ENCODE results near the gene GPR39.
"Not testable (repeated sequence)": the region's sequence is repeated elsewhere in the genome, so short reads cannot be mapped to it uniquely, and the experiment has no call there.

GPR39 gene

DNA sequence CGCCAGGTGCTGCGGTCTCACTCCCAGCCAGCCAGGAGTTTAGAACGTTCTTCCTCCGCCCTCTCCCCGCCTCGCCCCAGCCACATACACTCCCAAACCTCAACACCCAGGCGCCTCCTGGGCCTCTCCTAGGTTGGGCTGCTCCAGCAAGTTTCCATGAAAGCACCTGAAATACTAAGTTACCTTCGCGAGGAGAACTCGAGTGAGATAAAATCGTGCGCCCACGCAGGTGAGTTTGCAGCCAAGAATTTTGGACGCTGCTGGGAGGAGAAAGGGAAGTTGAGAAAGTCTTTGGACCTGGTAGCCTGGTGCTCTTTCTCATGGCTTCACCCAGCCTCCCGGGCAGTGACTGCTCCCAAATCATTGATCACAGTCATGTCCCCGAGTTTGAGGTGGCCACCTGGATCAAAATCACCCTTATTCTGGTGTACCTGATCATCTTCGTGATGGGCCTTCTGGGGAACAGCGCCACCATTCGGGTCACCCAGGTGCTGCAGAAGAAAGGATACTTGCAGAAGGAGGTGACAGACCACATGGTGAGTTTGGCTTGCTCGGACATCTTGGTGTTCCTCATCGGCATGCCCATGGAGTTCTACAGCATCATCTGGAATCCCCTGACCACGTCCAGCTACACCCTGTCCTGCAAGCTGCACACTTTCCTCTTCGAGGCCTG, at the start of gene GPR39:
TSS of gene GPR39 (plus strand) at position 83 of the 673 bp plus-strand sequence.
- DNase-seq, result no peak

DNA sequence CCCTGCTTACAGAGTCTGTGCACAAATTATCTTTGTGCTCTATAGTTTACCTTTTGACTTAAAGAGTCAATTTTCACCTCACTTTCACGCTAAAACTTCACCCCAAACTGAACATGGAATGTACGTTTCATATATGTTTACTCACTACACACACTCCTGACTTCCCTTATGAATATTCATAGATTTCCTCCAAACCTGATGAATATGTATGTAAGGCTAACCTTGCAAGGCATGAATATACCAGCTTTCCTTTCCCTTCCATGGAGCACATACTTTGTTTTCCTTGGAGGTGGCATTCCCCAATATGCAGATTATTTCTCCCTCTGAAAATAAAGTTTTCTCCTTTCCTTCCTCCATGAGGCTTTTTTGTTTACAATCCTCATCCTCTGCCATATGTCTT, 48.4 kb upstream of the GPR39 start:
- DNase-seq, result no peak

DNA sequence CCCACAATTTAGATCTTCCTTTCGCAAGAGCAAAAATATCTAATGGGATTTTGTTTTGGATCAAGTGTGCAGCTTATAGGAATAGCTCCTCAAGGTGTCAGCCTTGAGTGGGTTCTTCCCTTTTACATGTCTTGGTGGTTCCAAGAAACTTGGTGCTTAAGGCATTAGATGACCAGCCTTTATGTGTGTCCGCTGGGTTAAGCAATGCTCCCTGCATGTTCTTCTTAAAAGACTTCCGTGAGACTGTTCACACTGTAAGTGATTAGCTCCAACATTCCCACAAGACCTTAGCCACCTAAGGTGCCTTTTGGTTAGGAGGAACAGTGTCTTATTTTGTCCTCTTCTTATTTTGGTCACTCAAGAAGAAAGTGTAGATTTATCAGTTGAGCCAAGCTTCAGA, 44.3 kb upstream of the GPR39 start:
- no peak for DNase-seq

DNA sequence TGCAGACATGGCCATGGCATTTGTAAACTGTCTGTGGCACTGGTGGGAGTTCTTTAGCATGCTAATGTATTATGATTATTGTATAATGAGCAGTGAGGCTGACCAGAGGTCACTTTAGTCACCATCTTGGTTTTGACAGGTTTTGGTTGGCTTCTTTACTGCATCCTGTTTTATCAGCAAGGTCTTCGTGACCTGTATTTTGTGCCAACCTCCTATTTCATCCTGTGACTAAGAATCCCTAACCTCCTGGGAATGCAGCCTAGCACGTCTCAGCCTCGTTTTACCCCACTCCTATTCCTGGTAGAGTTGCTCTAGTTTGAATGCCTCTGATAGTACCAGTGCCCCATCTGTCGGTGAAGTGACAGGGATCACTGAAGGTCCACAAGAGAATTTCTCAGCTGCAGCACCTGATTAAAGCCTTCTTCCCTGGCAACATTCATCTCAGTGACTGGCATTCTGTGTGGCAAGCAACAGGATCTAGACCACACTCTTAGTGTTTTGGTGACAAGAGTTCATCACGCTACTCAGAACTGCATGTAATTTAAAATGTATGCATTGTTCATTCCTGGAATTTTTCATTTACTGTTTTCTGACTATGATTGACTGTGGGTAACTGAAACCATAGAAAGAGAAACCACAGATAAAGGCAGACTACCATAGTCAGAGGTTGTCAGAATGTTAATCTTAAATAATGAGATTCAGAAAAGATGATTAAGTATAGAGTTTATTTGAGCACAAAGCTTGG, 43.0 kb upstream of the GPR39 start:
- no peak for DNase-seq

DNA sequence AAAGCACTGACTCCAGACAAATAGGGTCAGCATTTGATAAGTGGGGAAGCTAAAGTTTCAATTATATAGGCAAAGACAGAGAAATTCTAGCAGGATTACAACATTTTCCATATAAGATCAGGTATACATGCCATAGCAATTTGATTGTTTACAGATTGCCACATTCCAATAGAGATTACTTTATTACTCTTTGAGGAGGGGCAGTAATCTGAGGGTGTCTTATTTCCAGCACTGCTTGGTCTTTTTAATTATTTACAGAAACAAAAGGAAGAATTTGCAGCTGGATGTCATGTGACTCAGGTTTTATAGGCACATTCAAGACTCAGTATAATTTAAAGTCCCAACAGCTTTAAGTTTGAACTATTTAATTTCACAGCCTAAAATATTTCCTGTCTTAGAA, 42.5 kb upstream of the GPR39 start:
- no peak for DNase-seq

DNA sequence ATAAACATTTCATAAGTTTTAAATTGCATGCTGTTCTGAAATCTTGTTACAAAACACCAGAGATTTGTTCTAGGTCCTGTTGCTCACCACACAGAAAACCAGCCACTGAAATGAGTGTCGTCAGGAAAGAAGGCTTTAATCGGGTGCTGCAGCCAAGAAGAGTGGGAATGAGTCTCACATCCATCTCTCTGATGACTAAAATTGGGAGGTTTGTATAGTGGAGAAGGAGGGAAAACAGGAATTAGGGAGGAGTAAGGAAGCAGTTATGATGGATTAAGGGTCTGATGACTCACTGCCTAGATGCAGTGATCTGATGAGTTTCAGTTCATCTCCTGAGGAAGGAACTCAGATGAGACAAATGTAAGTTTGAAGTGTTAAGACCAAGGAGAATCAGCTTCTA, 42.1 kb upstream of the GPR39 start:
- no peak for DNase-seq

DNA sequence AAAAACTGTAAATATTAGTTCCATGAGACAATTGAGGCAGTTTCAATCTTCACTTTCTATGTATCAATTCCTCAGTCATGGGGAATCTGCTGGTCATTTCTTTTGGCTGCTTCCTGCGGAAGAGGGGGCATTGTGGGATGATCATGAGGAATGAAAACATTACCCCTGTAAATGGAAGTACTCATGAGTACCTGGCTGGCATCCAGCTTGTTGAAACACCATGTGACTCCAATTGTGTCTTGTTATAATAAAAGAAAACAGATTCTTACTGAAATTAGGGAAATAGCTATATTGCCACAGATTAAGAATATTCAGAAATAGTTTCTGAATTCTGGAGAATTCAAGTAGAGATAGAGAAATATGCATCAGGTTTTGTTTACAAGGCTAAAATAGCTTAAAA, 41.6 kb upstream of the GPR39 start:
- no peak for DNase-seq

DNA sequence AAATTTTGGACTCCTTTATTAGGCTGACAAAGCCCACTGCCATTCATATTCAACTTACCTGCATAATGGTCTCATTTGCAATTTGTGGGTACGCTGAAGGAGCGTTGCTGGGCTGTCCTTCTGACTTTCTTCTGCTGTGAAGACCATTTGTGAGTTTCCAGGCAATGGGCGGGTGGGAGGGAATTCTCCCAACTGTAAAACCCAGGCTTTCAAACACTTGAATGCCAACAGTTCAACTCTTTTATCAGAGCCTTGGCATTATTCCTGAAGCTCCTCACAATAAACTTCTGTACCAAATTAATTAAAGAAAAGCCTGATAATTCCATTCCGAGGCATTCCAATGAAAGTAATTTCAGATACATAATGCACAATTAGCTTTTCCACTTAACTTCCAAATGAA, 35.2 kb upstream of the GPR39 start:
- DNase-seq, result no peak

DNA sequence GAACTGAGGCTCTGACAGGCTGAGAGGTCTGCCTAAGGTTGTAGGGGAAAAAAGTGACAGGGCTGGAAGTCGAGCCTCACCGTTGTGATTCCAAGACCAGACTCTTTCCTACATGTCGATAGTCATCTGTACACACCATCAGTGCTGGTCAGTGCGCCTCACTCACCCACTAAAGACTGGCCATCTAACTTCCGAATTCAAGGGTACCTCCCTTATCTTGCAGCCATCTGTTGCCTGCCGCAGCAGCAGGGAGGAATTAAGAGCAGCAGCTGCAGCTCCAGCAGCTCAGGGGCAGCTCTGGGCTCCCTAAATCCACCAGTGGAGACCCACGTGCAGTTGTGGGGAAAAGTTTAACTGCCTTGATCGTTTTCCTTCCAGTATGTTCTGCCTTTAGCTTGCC, 32.6 kb upstream of the GPR39 start:
- DNase-seq, result no peak

DNA sequence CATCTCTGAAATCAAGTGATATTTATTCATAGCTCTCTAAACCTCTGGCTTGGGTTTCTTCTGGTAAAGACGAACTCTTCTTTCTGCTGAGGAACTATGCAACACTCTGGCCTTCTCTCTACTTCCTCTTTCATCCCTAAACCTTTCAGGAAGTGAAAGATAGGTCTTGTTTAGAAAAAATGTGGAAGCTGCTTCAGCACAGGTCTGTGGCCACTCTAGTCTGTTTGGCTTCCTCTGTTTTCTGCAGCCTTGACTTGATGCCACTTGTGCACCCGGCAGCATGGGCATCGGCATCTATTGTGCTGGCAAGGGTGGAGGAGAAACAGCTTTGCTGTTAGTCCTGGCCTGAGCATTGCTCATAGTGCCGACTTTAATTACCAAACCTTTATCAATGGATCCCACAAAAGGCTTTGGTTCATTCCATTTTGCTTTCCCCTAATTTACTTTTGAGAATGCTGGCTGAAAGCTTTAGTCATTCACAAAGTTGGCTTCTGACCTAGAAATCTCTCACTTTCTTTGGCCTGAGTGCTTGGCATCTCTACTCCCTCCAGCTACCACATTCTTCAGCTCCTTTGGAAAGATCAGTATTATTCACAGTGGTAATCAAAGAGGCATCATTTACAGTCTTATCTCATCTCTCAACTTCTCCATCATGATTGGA, 32.0 kb upstream of the GPR39 start:
- no peak for DNase-seq

DNA sequence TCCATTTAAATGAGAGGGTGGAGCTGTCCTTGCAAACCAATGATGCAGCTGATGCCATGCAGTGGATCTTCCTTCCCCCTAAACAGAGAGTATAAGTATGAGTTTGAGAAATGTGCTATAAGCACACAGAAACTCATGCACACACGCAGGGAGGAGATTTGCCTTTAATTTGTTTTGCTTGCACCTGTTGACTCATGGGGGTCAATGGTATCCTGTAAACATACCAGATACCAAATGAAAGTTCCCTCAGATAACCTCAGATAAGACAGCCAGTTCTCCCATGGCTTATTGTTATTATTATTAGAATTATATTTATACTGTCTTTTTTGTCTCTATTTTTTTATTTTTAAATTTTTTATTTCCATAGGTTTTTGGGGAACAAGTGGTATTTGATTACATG, 29.5 kb upstream of the GPR39 start:
- no peak for DNase-seq

DNA sequence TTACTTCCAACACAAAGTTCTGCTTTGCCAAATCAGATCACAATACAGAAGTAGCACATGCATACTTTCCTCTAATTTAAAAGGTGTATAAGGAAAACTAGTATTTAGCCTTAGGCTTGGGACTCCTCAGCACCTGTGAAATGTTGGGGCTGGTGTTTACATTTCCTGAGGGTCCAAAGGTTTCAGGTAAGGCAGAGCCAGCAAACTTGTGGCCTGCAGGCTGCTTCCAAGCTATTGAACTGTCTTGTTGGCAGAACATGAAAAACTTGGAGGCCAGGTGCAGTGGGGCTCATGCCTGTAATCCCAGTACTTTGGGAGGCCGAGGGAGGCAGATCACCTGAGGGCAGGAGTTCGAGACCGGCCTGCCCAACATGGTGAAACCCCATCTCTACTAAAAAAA, 26.5 kb upstream of the GPR39 start:
- DNase-seq, result no peak

DNA sequence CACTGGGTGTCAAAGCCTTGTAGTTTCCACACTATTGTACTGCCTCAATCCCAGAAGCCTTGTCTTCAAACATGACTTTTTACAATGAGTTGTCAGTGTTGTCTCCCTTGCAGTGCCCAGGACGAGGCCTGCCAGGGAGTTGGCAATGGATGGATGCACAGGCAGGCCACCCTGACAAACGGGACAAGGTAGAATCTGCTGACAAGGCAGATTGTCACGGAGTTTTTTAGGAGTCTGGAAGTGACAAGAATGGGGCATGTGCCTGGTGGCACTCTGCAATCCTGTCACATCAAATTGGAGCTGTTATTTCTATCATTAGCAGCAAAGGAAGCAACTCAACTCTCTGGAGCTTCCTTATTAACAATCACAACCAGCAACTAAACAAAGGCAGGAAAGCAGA, 25.2 kb upstream of the GPR39 start:
- DNase-seq, result no peak

DNA sequence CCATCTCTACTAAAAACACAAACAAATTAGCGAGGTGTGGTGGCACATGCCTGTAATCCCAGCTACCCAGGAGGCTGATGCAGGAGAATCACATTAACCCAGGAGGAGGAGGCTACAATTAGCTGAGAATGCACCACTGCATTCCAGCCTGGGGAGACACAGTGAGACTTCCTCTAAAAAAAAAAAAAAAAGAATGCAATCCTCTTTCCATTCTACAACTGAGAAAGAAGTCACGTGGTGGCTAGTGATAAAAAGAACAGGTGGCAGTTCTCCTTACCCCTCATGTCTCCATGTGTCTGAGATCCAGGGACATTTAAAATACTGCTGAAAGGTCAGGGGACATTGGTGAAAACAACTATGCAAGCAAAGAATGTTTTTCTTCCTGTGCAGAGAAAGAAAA, 24.4 kb upstream of the GPR39 start:
- no peak for DNase-seq

DNA sequence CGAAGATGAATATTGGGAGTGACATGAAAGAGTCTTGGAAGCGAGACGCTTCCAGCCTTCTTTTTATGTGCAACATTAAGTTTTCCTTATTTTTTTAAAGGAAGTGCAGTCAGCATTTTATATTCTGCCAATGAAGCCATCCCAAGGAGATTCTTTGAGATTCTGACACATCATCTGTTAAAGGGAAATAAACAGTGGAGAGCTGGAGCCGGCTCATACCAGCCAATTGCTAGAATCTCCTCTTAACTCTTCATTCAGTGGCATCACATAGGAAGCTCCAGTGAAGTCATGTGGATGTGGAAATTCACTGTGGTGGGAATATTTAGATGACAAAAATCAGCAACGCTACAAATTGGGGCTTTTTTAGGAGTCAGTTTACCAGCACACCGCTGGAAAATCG, 23.7 kb upstream of the GPR39 start:
- DNase-seq, result no peak

DNA sequence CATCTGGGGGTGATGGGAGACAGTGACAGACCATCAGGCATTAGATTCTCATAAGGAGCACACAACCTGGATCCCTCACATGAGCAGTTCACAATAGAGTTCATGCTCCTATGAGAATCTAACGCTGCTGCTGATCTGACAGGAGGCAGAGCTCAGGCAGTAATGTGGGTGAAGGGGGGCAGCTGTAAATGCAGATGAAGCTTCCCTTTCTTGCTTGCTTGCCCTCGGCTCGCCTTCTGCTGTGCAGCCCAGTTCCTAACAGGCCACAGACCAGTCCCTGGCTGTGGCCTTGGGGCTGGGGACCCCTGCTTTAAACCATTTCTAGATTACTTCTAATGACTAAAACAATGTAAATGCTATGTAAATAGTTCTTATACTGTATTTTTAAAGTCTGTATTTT, 19.6 kb upstream of the GPR39 start:
- not testable (repeated sequence) for DNase-seq

DNA sequence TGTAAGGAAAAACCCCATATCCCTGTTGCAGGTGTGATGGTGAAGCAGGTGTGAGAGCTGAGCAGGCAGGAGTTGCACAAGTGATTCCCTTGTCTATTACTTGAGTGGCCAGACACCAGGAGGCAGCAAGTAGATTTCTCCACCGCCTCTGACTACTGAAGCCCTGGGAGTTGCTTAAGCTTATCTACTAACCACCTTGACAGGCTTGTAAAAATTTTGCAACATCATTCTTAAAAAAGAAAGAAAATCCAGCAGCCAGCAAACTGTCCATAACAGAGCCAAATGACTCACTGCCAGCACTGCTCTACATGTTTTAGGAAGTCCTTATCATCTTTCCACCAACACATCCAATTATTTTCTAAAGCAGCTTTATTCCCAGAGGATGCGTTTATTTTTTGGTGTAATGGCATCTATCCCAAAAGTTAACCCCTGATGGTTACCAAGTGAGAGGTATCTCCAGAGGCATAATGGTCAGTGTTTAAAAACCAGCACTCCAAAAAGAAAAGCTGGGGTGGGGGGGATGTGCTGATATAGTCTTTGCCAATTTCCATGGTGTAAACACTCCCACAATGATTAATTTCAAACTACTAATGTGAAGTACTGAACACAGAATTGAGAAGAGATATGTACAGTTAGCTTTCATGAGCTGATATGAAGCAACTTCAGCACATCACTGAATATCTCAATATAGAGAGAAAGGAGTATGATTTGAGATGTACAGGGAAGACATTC, 16.3 kb upstream of the GPR39 start:
- DNase-seq, result no peak

DNA sequence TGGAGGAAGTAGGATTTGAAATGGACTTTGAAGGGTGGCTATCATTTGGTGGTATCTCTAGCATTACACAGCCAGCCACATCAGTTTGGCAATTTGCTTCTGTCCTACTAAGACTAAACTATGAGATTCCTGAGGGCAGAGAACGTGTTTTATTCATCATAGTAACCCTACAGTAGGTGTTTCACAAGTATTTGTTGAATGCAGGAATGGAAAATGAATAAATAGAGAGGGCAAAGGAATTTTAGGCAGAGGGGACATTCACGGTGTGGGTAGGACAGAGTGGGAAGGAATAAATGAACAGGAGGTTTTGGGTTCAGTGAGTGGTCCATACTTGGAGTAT, 15.7 kb upstream of the GPR39 start:
- DNase-seq, result no peak

DNA sequence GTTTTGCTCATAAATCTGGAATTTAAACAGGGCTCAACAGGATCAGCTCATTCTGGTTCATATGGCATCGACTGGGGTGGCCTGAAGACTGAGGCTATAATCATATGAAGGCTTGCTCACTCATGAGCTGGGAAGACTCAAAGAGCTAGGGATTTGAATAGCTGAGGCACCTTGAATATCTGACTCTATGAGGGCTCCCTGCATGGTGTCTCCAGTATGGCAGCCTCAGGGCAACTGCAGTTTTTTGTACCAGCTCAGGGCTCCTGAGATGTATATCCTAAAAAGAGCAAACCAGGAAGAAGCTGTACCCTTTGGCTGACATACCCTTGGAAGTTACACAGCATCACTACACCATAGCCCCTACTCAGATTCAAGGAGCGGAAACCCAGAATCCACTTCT, 15.3 kb upstream of the GPR39 start:
- DNase-seq, result no peak

DNA sequence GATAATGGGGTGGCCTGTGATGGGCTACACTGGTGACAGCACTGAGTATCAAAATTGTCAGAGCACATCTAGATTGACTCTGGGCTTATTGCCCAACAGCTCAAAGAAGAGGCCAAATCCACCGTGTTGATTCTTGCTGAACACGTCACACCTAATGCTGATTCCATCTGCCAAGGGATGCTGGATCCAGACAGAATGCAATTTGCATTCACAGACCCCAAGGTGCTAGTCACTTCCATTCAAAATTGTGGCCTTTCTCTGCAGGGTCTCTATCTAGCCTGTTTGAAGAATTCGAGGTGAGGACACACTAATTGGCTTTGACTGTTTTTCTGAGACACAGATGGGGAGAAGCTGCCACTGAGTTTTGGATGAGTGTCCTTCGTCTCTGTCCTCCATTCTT, 13.5 kb upstream of the GPR39 start:
- DNase-seq, result no peak

DNA sequence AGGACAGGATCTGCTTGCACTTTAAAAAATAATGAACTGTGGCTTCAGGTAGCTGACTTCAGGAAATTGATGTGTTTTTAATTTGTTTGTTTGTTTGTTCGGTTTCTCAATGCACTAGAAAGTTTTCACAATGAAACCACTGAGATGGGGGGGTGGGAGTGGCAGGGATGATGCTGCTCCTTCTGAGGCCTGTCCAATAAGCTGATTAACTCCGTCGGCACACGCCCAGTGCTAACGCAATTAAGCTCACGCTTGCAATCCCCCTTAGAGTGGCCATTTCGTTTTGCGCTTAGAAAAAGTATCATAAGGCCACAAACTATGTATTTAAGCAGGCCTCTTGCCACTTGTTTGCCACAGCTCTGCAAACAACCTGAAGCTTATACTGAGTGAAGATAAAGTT, 12.5 kb upstream of the GPR39 start:
- no peak for DNase-seq

DNA sequence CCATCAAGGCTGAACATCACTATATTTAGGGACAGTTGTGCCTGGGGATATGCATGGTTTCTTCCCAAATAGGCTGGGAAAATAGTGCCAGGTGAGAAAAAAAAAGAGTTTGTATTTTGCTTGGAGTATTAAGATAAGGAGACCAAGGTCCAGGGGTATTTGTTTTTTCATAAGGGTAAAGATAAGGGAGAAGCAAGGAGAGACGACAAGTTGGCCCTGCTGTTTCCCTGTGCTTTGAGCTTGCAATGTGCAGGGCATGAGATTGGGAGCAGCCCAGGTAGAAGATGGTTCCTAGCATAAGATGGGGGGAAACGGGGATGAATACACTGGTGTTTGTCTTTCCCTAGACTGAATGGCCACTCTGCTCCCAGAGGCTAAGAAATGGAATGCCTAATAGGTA, 8.8 kb upstream of the GPR39 start:
- DNase-seq, result no peak

DNA sequence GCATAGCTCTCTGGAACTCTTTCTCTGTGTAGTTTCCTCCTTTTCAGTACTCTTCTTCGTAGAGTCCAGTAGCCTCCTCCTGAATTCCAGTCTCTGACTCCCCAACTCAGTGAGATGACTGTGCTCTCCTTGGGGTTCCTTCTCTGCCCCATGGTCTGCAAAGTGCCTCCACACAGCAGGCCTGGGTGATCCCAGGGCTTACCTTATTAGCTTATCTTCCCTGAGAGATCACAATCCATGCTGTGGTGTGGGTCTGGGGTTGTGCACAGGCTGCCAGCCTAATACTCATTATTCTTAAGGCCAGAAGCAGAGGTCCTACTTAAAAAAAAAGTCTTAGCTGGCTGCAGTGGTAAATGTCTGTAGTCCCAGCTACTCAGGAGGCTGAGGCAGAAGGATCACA, 4.6 kb upstream of the GPR39 start:
- DNase-seq, result no peak

DNA sequence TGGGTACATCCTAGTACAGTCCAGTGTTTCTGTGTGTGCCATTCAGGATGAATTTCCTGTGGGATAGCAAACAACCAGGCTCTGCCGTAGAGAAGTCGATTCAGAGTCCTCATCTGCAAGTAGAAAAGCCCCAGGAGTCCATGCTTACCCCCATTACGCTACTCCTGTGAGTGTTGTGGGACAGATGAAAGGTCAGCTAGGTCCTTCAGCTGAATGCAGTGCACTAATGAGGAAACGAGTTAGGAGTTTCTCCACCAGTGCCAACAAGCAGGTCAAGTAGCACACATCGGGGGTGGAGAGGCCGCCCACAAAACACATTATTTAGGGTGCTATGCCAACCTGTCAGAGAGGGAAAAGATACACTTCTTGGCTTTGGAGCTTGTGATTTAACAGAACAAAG, 2.5 kb upstream of the GPR39 start:
- DNase-seq, result no peak
